IPS-18c (cell line): ENCODE results near the gene ZDHHC22.
A peak's percentile ranks its signal among the peaks of the same experiment; 100 is the strongest.

Source experiments
- H3K4me3 ChIP-seq: 2 replicates; pipeline ENCODE4 v1.7.0; 2013; ENCODE audit warnings: low read depth, mild to moderate bottlenecking, low read length, moderate library complexity; ENCODE audit not compliant: insufficient read depth
- H3K9me3 ChIP-seq: one replicate; pipeline ENCODE4 v1.6.1; 2013; ENCODE audit warnings: mild to moderate bottlenecking, low read length, moderate library complexity; ENCODE audit not compliant: control insufficient read depth, insufficient read depth

Gene ZDHHC22

GRCh38 chr14:77098529-77099353 is 42.9 kb downstream of the ZDHHC22 start:
- Histone ChIP-seq H3K9me3 (no peaks in the 10 kb centered on the region), H3K4me3 (peak overlapping the region; percentile 100)

- peak within 1 kb of the TSS; percentile 100 for H3K4me3 ChIP-seq
- H3K9me3 ChIP-seq = no peaks in the 10 kb centered on the region
These were observed 43.7 kb downstream of the ZDHHC22 start, which contains the start of gene CIPC for GRCh38 chr14:77097700-77098528. CIPC (plus strand) TSS chr14:77098258; CDS start chr14:77105709, 7,451 bp downstream.

GRCh38 chr14:77097006-77097699 is 44.4 kb downstream of the ZDHHC22 start:
- H3K4me3 ChIP-seq = peak overlapping the region; percentile 100

DNA sequence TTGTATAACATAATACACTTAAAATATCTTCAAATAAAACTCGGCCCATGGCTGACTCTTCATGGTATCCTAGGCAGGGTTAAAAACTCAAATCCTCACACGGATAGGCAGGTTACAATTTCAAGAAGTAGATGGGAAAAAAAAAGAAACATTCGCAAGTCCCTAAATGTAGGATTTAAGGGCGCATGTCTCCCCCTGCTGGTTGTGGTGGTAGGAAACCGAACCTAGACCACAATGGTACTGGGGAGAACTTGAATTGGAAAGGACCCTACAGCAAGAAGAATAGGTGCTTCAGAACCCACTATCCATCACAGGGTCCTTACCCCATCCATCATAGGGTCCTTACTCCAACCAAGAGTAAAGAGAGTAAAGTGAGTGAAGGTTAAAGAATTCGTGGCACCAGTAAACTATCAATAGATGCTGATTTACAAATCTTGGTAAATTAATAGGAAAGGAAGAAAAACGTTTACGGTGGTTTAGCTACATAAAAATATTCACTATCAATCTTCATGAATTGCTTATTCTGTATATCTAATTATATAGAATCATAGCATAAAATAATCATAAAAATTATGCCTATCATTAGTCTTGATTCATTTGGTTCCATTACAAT is 46.8 kb downstream of the ZDHHC22 start:
- Histone ChIP-seq H3K9me3 (no peaks in the 10 kb centered on the region), H3K4me3 (no peak overlapping the region)

More at GRCh38 chr14:77097006-77097699, 44.4 kb downstream of the ZDHHC22 start:
- no peaks in the 10 kb centered on the region for H3K9me3 ChIP-seq

GRCh38 chr14:77092676-77093075 is 48.9 kb downstream of the ZDHHC22 start:
- H3K9me3 ChIP-seq = no peaks in the 10 kb centered on the region
- no peak overlapping the region for H3K4me3 ChIP-seq

- no peak overlapping the region for H3K4me3 ChIP-seq
- no peaks in the 10 kb centered on the region for H3K9me3 ChIP-seq
These were observed 50.1 kb downstream of the ZDHHC22 start for GRCh38 chr14:77091518-77091917.

- Histone ChIP-seq H3K9me3 (no peaks in the 10 kb centered on the region), H3K4me3 (no peak overlapping the region)
These were observed 52.9 kb downstream of the ZDHHC22 start for GRCh38 chr14:77088645-77089044.

DNA sequence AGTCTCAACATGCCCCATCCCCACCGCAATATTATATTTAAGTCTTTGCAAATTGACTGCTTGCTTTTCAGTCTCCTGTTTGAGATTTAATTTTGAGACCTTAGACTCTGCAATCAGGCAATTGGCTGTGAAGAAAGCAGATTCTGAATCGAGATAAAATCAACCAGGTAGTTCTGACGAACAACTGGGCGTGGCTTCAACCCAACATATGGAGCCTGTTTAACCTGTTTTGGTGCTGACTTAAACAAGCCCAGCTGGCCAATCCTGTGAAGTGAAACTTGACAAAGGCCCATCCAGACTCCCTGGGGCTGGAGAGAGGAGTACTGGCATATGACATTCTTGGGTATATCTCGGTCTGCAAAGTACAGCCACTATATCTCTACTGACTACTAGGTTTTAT is 53.4 kb downstream of the ZDHHC22 start:
- no peaks in the 10 kb centered on the region for H3K9me3 ChIP-seq
- H3K4me3 ChIP-seq = no peak overlapping the region

- H3K4me3 ChIP-seq = no peak overlapping the region
- no peaks in the 10 kb centered on the region for H3K9me3 ChIP-seq
These were observed 54.0 kb downstream of the ZDHHC22 start for GRCh38 chr14:77087631-77088030.

DNA sequence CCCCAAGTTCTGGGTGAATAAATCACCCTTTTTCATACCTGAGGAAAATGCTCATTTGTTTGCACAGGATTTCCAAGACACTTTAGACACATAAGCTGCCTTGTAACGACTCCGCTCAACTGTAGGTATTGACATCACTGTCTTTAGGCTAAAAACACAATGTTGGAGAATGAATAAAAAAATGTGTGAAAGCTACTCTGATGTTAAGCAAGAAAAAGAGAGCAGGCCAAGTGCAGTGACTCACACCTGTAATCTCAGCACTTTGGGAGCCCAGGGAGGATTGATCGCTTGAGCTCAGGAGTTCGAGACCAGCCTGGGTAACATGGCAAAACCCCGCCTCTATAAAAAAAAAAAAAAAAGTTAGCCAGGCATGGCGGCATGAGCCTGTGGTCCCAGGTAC is 54.6 kb downstream of the ZDHHC22 start:
- no peaks in the 10 kb centered on the region for H3K9me3 ChIP-seq
- no peak overlapping the region for H3K4me3 ChIP-seq

- Histone ChIP-seq H3K4me3 (no peak overlapping the region), H3K9me3 (no peaks in the 10 kb centered on the region)
These were observed 55.4 kb downstream of the ZDHHC22 start for GRCh38 chr14:77086017-77086727.

DNA sequence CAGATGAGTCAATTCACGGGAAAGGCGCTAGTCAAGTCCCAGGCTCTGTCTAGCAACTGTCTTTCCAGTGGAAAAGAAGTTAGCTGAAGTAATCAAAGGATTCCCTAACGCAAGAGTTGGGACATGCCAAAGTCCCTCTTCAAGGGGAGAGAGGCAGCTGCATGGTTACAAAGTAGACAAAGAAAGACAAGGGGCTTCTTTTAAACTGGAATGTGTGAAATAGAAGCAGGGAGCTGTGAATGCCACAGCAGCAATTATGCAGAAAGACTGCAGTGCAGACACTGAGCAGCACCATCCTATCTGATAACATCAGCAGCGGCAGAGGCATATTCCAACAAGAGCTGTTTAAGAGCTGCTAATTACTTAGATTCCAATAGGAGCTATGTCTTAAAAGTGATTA is 56.1 kb downstream of the ZDHHC22 start:
- Histone ChIP-seq H3K4me3 (no peak overlapping the region), H3K9me3 (no peaks in the 10 kb centered on the region)

- Histone ChIP-seq H3K9me3 (no peaks in the 10 kb centered on the region), H3K4me3 (no peak overlapping the region)
These were observed 56.6 kb downstream of the ZDHHC22 start for GRCh38 chr14:77084985-77085384.

DNA sequence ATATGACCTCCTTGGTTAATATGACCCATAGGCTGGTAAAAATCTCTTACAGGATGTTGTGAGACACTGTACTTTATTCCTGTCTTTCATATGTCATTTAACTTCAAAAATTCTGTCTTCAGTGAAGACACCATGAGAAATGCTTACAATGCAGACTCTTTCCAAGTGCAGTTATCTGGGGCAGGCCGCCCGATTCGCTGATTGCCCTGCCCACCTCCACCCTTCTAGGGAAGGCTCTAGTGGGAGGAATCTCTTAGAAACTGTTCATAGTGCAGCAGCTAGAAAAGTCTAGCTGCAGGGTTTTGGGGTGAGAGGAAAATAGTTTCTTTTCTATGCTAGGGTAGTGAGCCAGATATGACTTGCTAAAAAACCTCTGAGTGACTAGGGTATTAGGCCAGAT is 58.5 kb downstream of the ZDHHC22 start:
- Histone ChIP-seq H3K9me3 (no peaks in the 10 kb centered on the region), H3K4me3 (no peak overlapping the region)

GRCh38 chr14:77082356-77082755 is 59.2 kb downstream of the ZDHHC22 start:
- Histone ChIP-seq H3K9me3 (no peaks in the 10 kb centered on the region), H3K4me3 (no peak overlapping the region)
